GM21576 (cell line): ENCODE results near the gene ATP6V1A.

Experiments
- ATAC-seq: cut with Tn5 transposase; IDR thresholded peaks from one replicate; pipeline ENCODE4 v1.9.1; 2021; ENCODE audit warnings: mild to moderate bottlenecking, moderate library complexity; ENCODE audit not compliant: unreplicated experiment

The ATP6V1A gene

GRCh38 chr3:113745756-113746547 is 883 bp upstream of the ATP6V1A start, which contains the start of gene NAA50:
TSS of gene NAA50 (minus strand) at chr3:113746249. CDS start at chr3:113745949, 300 bp downstream.
- peak; percentile 37 for ATAC-seq

GRCh38 chr3:113747283-113748046 is 630 bp downstream of the ATP6V1A start:
- ATAC-seq = no peak

GRCh38 chr3:113751141-113751540 is 4.3 kb downstream of the ATP6V1A start:
- no peak for ATAC-seq

GRCh38 chr3:113753376-113753985 is 6.6 kb downstream of the ATP6V1A start:
- ATAC-seq = no peak

- no peak for ATAC-seq
These were observed 7.8 kb downstream of the ATP6V1A start for GRCh38 chr3:113754494-113755159.

- no peak for ATAC-seq
These were observed 11.7 kb downstream of the ATP6V1A start for GRCh38 chr3:113758389-113759024.

GRCh38 chr3:113764698-113765097 is 17.9 kb downstream of the ATP6V1A start:
- no peak for ATAC-seq

GRCh38 chr3:113769551-113769950 is 22.7 kb downstream of the ATP6V1A start:
- no peak for ATAC-seq

GRCh38 chr3:113771993-113772392 is 25.2 kb downstream of the ATP6V1A start:
- ATAC-seq = no peak

GRCh38 chr3:113773381-113773780 is 26.5 kb downstream of the ATP6V1A start:
- no peak for ATAC-seq

- no peak for ATAC-seq
These were observed 28.7 kb downstream of the ATP6V1A start for GRCh38 chr3:113775516-113775915.

- ATAC-seq = no peak
These were observed 29.7 kb downstream of the ATP6V1A start for GRCh38 chr3:113776564-113776963.

GRCh38 chr3:113783463-113783862 is 36.6 kb downstream of the ATP6V1A start:
- peak; percentile 59 for ATAC-seq

GRCh38 chr3:113783980-113784379 is 37.1 kb downstream of the ATP6V1A start:
- no peak for ATAC-seq

GRCh38 chr3:113791381-113791780 is 44.5 kb downstream of the ATP6V1A start:
- ATAC-seq = no peak

GRCh38 chr3:113794526-113794925 is 47.7 kb downstream of the ATP6V1A start:
- ATAC-seq = no peak

GRCh38 chr3:113795693-113796092 is 48.9 kb downstream of the ATP6V1A start:
- no peak for ATAC-seq

- no peak for ATAC-seq
These were observed 56.1 kb downstream of the ATP6V1A start for GRCh38 chr3:113802795-113803455.

GRCh38 chr3:113804661-113805060 is 57.8 kb downstream of the ATP6V1A start:
- ATAC-seq = no peak

- ATAC-seq = no peak
These were observed 58.4 kb downstream of the ATP6V1A start for GRCh38 chr3:113805249-113805648.
